NCI-H2171 (cell line): ENCODE results near the gene RAB13.

ENCODE experiments used
- DNase-seq: peaks from one replicate; lab custom pipeline; 2025; lab: John Stamatoyannopoulos, UW

RAB13 gene

GRCh38 chr1:153977250-153978240, 8.6 kb downstream of the RAB13 start, which contains the start of gene JTB:
Gene JTB (minus strand): TSS chr1:153977674. CDS start chr1:153977252, 422 bp downstream.
- DNase-seq: peak; percentile 87

- DNase-seq: no peak
These were observed 9.3 kb downstream of the RAB13 start for GRCh38 chr1:153976819-153977249.

- DNase-seq: no peak
These were observed 12.6 kb downstream of the RAB13 start for GRCh38 chr1:153973525-153973924.

- no peak for DNase-seq
These were observed 13.1 kb downstream of the RAB13 start for GRCh38 chr1:153973071-153973470.

- no peak for DNase-seq
These were observed 15.8 kb downstream of the RAB13 start for GRCh38 chr1:153970346-153970745.

- DNase-seq: no peak
These were observed 17.2 kb downstream of the RAB13 start for GRCh38 chr1:153968972-153969371.

GRCh38 chr1:153968408-153968807, 17.7 kb downstream of the RAB13 start:
- DNase-seq: no peak

- DNase-seq: no peak
These were observed 18.2 kb downstream of the RAB13 start for GRCh38 chr1:153968000-153968363.

GRCh38 chr1:153967107-153967999, 18.8 kb downstream of the RAB13 start, which contains the start of gene CREB3L4:
Gene CREB3L4 (plus strand): TSS chr1:153967902. CDS start chr1:153968526, 624 bp downstream.
- peak; percentile 85 for DNase-seq

GRCh38 chr1:153963850-153964331, 22.2 kb downstream of the RAB13 start:
- DNase-seq: peak; percentile 76

GRCh38 chr1:153963030-153963849, 22.9 kb downstream of the RAB13 start, which contains the start of gene SLC39A1:
Gene SLC39A1 (minus strand): TSS chr1:153963537. CDS start chr1:153962715, 822 bp downstream.
- peak; percentile 98 for DNase-seq

GRCh38 chr1:153962088-153963029, 23.8 kb downstream of the RAB13 start:
- no peak for DNase-seq

GRCh38 chr1:153961421-153961820, 24.7 kb downstream of the RAB13 start:
- DNase-seq: no peak

- DNase-seq: no peak
These were observed 25.9 kb downstream of the RAB13 start for GRCh38 chr1:153960206-153960605.

GRCh38 chr1:153959454-153959853, 26.7 kb downstream of the RAB13 start:
- no peak for DNase-seq

- no peak for DNase-seq
These were observed 27.2 kb downstream of the RAB13 start for GRCh38 chr1:153958961-153959260.

- peak; percentile 97 for DNase-seq
These were observed 27.8 kb downstream of the RAB13 start, which contains the start of gene CRTC2 for GRCh38 chr1:153958111-153958960. Gene CRTC2 (minus strand): TSS chr1:153958612. CDS start chr1:153958497, 115 bp downstream.

GRCh38 chr1:153957744-153958110, 28.4 kb downstream of the RAB13 start:
- no peak for DNase-seq
